ENCODE measurements around the gene SHISA2.
A peak's percentile ranks its signal among the peaks of the same experiment; 100 is the strongest.

Gene SHISA2

DNA sequence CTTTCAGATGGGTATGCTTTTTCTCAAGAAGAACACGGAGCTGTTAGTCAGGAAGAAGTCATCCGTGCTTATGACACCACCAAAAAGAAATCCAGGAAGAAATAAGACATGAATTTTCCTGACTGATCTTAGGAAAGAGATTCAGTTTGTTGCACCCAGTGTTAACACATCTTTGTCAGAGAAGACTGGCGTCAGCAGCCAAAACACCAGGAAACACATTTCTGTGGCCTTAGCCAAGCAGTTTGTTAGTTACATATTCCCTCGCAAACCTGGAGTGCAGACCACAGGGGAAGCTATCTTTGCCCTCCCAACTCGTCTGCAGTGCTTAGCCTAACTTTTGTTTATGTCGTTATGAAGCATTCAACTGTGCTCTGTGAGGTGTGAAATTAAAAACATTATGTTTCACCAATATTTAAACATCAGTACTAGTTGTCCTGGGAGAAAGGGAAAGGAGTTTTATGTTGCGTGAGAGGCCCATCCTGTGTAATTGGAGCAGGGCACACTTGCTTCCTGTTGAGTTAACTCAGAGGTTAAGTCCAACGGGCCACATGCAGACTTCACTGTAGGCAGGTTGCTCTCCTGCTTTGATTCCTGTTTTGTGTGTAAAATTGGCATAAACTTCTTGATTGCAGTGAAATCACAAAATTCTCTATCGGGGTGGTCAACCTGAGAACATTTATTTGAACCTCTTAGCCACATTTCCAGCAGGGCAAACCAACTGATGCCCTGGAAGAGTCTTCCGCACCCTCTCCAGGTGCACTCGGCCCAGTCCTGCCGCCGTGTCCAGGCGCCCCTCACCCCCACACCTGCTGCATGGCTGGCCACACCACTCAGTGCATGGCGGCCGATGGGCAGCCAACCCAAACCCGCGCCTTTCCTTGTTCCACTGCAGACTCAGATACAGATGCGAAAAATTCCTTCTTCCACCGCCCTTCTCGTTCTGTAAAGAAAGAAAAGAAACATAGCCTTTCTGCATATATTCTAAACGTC, 31.6 kb downstream of the SHISA2 start:
- DNase-seq (ENCODE audit: low spot score) (no peak), ATAC-seq (ENCODE audit: low read depth) (peak; percentile 43)
- peaks cover 26% of the 10 kb centered on the region for H3K4me1 ChIP-seq (ENCODE audit: insufficient read depth, poor library complexity, severe bottlenecking)
- H3K9me3 ChIP-seq (ENCODE audit: severe bottlenecking): no peaks in the 10 kb centered on the region
- H3K27me3 ChIP-seq (ENCODE audit: insufficient read depth, poor library complexity, severe bottlenecking): no peaks in the 10 kb centered on the region
- H3K4me3 ChIP-seq (ENCODE audit: severe bottlenecking): no peak overlapping the region
- H3K36me3 ChIP-seq (ENCODE audit: low read depth): no peaks in the 10 kb centered on the region
- TF ChIP-seq, protein P1, sequence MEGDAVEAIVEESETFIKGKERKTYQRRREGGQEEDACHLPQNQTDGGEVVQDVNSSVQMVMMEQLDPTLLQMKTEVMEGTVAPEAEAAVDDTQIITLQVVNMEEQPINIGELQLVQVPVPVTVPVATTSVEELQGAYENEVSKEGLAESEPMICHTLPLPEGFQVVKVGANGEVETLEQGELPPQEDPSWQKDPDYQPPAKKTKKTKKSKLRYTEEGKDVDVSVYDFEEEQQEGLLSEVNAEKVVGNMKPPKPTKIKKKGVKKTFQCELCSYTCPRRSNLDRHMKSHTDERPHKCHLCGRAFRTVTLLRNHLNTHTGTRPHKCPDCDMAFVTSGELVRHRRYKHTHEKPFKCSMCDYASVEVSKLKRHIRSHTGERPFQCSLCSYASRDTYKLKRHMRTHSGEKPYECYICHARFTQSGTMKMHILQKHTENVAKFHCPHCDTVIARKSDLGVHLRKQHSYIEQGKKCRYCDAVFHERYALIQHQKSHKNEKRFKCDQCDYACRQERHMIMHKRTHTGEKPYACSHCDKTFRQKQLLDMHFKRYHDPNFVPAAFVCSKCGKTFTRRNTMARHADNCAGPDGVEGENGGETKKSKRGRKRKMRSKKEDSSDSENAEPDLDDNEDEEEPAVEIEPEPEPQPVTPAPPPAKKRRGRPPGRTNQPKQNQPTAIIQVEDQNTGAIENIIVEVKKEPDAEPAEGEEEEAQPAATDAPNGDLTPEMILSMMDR (IDR thresholded peaks at IDR 0.05; ENCODE audit: poor library complexity, severe bottlenecking): no peak
- H3K27ac ChIP-seq (ENCODE audit: poor library complexity, severe bottlenecking): peak overlapping the region; percentile 59

DNA sequence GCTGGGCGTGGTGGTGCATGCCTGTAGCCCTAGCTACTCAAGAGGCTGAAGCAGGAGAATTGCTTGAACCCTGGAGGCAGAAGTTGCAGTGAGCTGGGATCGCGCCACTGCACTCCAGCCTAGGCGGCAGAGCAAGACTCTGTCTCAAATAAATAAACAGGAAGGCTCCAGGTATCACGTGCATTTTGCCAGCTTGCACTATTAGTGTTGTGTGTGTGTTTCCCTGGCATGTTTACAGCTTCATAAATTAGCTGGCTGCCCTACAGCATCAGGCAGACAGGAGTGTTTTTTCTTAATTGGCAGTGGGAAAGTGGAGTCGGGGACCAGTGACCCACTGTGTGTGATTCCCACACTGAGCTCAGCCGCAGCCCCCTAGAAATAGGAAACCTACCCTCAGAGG, 32.6 kb downstream of the SHISA2 start:
- TF ChIP-seq, protein P1 (IDR thresholded peaks at IDR 0.05; ENCODE audit: poor library complexity, severe bottlenecking): no peak
- Histone ChIP-seq H3K27ac (ENCODE audit: poor library complexity, severe bottlenecking) (peak overlapping the region; percentile 59), H3K27me3 (ENCODE audit: insufficient read depth, poor library complexity, severe bottlenecking) (no peaks in the 10 kb centered on the region), H3K4me3 (ENCODE audit: severe bottlenecking) (no peak overlapping the region), H3K9me3 (ENCODE audit: severe bottlenecking) (no peaks in the 10 kb centered on the region), H3K4me1 (ENCODE audit: insufficient read depth, poor library complexity, severe bottlenecking) (peaks cover 26% of the 10 kb centered on the region), H3K36me3 (ENCODE audit: low read depth) (no peaks in the 10 kb centered on the region)
- ATAC-seq (ENCODE audit: low read depth): no peak
- DNase-seq (ENCODE audit: low spot score): no peak

DNA sequence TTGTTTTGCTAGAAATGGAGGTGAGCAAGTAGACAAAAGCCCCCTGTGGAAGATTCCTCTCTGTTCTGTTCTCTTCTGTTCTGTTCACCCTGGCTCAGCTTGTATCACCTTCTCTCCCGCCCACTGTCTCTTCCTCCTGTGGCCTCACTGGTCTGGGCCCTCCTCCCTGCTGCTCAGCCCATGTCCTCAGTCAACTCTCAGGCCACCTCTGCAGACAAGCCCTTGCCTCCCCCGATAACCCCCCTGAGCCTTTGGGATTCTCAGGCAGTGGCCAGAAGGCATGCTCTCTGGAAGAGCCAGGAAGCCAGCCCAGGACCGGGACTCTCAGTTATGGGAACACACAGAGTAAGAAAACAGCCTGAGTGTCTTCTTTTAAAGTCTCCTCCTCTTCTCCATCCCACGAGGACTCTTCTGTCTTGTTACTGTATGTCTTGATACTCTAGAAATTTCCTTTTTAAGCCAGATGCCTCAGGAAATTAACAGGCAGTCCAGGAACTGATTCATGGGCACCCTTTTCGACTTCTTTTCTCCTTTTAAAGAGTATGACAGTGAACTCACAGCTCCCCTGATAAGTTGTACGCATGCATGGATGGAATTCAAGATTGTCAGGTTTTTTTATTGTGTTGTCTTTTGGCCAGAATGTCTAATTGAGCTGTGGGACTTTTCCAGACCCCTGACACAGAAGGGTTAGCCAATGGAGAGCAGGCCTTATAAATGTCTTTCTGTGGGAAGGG, 33.7 kb downstream of the SHISA2 start:
- no peaks in the 10 kb centered on the region for H3K27me3 ChIP-seq (ENCODE audit: insufficient read depth, poor library complexity, severe bottlenecking)
- H3K4me1 ChIP-seq (ENCODE audit: insufficient read depth, poor library complexity, severe bottlenecking): peaks cover 26% of the 10 kb centered on the region
- H3K36me3 ChIP-seq (ENCODE audit: low read depth): no peaks in the 10 kb centered on the region
- TF ChIP-seq, protein P1 (IDR thresholded peaks at IDR 0.05; ENCODE audit: poor library complexity, severe bottlenecking): no peak
- DNase-seq (ENCODE audit: low spot score) (no peak), ATAC-seq (ENCODE audit: low read depth) (no peak)
- H3K27ac ChIP-seq (ENCODE audit: poor library complexity, severe bottlenecking): no peak overlapping the region
- no peaks in the 10 kb centered on the region for H3K9me3 ChIP-seq (ENCODE audit: severe bottlenecking)
- no peak overlapping the region for H3K4me3 ChIP-seq (ENCODE audit: severe bottlenecking)

DNA sequence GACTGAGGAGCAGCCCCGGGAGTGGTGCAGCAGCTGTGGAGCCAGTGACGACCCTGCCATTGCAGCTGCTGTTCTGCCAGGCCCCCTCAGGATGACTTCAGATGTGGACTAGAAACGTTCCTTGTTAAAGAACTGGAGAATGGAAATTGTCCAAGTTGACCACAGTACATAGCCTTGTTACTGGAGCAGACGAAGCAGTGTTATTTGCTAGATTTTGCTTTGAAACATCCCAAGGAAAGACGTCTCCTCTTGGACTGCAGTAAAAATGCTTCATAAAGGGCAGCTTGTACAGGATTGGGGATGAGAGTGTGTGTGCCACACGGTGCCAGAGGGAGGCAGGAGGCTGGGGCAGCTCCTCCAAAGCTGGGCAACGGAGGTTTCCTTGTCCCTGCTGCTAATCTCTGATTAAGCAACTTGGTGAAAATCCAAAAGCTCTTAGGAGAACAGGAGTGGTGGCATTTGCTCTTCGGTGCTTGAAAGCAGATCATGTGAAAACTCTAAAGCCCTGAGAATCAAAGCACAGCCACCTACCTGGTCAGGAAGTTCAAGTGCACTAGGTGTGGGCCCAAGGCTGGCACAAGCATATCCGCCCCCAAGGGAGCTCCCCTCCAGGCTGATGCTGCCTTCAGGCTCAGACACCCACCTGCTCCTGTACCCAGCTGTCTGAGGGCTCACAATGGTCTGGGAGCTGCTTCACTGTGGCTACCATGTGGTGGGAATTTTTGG, 34.5 kb downstream of the SHISA2 start:
- TF ChIP-seq, protein P1 (IDR thresholded peaks at IDR 0.05; ENCODE audit: poor library complexity, severe bottlenecking): no peak
- Histone ChIP-seq H3K4me1 (ENCODE audit: insufficient read depth, poor library complexity, severe bottlenecking) (peaks cover 26% of the 10 kb centered on the region), H3K9me3 (ENCODE audit: severe bottlenecking) (no peaks in the 10 kb centered on the region), H3K36me3 (ENCODE audit: low read depth) (no peaks in the 10 kb centered on the region), H3K4me3 (ENCODE audit: severe bottlenecking) (no peak overlapping the region), H3K27ac (ENCODE audit: poor library complexity, severe bottlenecking) (no peak overlapping the region), H3K27me3 (ENCODE audit: insufficient read depth, poor library complexity, severe bottlenecking) (no peaks in the 10 kb centered on the region)
- DNase-seq (ENCODE audit: low spot score): no peak
- no peak for ATAC-seq (ENCODE audit: low read depth)
